HG03066 (cell line): ENCODE data around the gene SMCO4.
A peak's percentile ranks its signal among the peaks of the same experiment; 100 is the strongest.

Experiments
- ATAC-seq: cut with Tn5 transposase; IDR thresholded peaks from one replicate; pipeline ENCODE4 v1.9.1; 2021; ENCODE audit warnings: low read depth; ENCODE audit not compliant: unreplicated experiment

Gene SMCO4

DNA sequence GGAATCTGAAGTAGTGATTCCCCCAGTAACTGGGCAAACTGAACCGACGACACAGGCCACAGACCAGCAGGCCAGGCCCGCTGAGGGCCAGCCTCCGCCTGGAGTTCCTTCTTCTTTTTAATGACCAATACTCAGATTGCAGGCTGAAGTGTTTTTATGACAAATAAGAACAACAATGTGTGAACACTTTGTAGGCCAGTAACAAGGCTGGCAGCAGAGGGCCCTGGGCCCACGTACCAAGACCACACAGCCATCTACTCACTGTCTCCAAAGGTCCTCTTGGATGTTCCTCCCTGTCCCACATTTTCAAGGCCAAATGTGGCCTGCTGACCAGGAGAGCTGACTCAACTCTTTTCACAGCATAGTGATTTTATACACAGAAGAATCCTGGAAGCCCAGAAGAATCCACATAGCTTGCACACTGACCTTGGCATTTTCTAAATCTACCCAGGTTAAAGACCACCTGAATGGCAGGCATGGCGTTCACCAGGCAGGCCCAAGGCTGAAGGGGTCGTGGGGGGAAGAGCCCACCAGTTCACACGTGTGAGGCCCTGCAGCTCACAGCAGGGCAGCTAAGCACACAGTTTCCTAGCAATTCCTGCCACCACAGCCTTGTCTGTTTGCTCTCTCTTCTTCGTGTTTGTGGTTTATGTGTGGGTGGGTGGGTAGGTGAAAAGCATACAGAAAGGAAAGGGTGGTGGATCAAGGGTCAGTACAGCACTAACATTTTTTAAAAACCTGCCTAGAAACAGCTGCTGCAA lies 13.3 kb downstream of the SMCO4 start:
- ATAC-seq = peak; percentile 32

DNA sequence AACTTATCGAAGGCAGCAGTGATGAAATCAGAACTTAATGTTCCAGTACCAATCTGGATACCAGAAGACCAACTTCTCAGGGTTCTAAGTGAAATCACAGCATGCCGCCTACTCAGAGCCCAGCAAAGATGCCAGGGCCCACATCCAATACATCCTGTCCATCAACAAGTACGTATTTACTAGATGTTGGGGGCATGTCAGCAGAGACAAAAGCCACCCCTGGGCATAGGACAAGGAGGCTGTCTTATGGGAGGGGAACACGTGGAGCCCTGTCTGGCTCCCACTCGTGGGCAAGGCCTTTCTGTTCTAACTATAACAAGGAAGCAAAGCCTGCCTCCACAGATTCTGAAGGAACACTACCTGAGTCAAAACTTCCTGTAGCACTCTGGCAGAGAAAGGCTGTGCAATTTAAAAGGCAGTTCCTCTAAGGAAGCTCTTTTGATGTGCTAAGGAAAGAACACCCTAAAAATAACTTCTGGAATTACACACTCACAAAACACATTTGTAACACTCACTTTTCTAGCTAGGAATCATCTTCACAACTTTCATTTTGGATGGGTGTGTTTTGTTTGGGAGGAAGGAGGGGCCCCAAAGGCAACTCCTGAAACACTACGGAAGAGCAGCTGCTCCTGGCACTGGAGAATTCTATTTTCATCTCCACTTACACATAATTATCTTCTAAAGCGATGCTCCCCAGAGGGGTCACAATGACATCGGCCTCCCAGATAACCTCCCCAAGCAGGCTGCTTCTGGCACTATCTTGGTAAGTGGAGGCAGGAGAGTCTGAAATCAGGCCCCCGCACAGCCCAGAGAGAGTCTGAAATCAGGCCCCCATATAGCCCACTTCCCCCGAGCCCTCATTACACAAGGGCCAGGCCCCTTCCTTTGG lies 14.2 kb downstream of the SMCO4 start:
- ATAC-seq = no peak

DNA sequence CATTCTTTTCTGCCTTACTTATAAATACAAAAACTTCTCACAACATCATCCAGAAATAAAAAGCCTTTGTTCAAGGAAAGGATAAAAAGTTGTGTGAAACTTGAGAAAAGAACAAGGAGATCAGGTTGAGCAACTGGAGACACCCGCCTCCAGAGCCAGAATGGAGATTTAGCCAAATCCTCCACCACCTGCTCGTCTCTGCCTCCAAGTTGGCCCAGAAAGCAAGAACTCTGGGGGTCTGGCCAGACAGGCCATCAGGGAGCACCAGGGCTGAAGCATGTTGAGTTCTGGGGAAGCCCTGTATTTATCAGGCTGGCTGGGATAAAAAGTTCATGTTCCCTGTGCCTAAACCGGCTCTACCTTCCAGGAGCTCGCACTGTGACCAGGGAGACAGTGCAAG lies 14.9 kb downstream of the SMCO4 start:
- ATAC-seq = no peak

DNA sequence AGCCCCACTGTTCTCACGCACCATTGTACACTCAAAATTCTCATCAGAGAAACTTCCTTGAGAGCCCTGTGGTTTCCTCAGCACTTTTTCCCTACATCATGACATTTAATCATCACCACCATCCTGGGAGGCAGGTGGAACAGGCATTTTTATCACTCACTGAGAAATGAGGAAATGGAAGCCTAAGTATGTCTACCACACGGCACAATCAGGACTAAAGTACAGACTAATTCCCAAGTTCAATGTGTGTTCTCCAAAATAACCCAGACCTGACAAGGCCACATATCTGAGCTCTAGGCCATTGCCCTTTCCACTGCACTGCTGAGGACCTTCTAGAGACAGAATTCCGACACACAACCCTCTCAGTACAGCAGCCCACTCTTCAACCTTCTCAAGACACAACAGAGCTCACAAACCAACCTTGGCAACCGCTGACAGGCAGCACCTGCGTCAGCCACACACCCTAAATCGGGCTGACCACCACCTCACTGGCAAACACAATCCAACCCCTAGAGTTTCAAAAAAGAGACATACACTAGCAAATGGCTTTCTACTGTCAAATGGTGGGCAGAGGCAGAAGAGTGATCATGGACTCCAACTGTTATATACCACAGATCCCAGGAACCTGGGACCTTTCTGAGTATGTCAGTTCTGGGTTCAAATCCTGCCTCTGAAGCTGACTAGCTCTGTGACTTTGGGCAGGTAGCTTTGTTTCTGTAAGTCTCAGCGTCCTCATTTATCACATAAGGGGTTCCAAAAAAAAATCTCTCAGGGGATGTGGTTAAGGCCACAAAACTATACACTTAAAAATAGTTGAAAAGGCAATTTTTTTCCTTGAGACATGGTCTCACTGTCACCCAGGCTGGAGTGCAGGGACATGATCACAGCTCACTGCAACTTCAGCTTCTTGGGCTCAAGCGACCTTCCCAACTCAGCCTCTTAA lies 16.3 kb downstream of the SMCO4 start:
- peak; percentile 22 for ATAC-seq

DNA sequence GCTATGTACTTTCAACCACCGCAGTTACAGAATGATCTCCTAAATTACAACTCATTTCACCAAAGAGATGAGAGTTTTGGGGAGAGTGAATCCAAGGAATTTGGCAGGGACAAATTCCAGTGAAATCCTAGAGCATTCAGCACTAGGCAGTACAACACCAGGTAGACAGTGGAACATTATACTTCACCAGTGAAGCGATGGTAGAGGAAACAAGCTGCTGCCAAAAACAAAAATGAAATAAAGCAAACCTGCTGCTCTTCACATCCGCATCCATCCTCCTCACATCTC lies 16.9 kb downstream of the SMCO4 start:
- peak; percentile 29 for ATAC-seq

DNA sequence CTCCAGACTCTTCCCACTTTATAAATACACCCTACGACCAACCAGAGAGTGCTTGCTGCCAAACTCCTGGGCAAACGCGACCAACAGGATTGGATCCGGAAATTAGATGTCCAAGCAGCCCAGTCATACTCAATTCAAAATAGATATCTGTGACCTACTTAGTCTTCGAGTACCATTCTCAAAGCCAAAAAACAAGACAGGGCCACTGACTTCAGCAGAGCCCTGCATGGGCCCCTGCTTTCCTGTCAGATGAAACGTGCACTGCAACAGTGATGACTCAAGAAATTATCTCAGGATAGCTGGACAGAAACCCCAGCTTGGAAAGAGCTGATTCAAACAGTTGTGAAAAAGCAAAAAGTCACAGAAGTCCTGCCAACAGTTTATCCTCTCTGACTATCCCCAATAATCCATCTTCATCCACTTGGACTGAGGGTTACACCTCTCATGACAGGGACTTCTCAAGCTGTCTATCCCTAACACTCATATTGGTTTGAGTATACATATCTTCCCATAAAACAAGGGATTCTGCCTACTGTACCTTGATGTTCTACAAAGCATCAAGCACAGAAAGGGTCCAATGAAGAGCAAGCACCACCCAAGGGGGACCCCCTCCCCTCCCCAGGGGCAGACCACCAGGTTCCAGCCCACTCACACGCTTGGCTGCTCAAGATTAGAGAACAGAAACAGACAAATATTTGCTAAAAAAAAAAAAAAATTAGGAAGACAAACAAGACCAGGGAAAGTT lies 17.4 kb downstream of the SMCO4 start:
- ATAC-seq = no peak

DNA sequence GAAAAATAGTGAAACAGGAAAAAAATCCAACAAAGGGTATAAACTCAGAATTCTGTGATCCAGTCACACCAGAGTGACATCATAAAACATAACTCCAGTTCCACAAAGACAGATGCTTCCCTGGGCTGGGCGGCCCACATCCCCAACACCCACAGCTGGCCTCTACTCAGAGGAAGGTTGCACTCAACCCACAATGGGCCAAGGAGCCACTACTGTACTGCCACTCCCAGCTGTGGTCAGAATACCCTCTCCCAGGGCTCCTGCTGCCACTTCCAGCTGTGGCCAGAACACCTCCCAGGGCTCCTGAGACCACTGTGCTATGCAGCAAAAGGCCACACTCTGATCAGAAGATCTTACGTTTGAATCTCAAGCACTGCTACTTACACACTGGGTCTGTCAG lies 18.3 kb downstream of the SMCO4 start:
- ATAC-seq = no peak

DNA sequence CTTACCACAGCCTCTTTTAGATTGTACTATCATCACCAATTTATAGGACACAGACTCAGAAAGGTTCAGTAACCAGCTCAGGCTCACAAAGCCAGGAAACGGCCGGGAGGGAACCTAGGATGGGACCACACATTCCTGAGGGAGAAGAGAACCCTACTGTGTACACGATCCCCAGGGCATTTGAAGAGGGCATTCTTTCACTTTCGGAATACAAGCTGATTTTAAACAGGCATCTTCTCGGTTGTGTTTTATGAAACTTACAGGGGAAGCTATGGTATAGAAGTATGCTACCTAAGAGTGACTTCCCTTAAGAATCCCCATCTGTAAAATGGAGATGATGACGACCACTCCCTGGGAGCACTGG lies 19.0 kb downstream of the SMCO4 start:
- peak; percentile 28 for ATAC-seq

DNA sequence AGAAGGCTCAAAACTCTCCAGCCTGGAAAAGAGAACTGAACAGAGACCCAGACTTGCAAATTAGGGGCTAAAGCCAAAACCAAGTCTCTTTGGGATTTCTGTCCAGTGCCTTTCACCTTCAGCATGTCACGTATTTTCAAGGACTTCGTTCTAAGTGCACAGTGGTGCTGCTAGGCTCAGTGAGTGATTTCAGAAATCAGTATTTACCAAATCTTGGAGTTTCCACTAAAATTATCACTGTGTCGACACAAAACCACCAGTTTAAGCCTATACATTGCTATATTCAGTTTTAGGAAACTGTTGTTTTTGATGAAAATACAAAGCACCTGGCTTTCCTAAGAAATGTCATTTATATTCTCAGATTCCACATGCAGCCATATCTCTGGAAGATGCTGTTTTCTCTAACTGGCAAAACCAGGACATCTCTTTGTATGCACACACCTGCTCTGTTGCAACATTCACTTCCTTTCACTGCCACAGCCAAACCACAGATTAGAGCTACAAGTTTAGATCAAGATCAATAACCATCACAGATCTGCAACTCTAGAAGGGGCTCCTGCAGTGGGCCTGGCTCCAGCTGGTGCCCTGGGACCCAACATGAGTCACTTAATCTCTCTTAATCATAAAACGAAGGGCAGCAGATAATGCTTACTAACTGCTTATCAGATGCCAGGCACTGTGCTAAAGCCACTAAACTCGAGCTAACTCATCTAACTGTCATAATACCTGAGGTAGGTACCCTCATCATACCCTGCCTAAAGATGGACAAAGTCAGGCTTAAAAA lies 22.3 kb downstream of the SMCO4 start:
- ATAC-seq = no peak

DNA sequence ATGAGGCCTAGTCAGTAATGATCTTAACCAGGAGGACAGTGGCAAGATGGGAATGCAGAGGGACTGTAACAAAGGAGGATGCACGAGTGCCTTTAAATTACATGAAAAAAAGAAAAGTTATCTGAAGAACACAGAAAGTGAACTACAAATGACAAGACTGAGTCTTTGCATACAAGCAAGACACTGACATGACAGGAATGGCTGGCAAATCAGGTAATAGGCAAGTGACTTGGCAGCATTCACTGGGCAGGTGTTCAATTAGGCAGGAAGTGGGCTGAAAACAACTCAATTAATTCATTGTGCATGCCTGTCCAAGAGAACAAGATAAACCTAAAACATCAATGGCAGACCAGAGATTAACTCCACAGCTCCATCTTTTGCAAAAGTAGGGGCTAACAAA lies 24.0 kb downstream of the SMCO4 start:
- no peak for ATAC-seq

DNA sequence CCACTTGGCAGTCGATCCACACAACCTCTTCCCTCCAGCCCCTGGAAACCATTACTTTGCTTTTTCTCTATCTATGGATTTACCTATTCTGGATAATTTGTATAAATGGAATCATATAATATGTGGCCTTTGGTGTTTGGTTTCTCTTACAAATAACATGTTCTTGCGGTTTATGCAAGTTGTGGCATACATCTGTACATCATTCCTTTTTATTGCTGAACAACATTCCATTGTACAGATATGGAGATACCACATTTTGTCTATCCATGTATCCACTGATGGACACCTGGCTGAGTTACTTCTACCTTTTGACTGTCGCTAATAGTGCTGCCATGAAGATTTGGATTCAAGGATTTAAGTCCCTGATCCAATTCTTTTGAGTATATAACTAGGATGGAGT lies 25.1 kb downstream of the SMCO4 start:
- ATAC-seq = no peak

DNA sequence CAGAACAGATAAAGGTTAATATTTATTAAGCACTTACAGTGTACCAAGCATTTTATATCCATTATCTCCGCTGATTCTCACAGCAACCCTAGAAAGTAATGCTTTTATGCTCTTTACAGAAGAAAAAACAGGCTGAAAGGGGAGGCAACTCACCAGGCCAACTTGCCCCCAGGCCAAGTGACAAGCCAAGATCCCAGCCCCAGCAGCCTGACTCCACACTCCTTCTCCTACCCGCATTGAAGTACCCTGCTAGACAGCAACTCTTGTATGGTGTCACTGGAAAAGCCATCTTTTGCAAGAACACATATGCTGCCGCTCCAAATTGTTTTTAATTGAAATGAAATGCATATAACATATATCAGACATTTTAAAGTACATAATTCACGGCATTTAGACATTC lies 25.6 kb downstream of the SMCO4 start:
- ATAC-seq = no peak

DNA sequence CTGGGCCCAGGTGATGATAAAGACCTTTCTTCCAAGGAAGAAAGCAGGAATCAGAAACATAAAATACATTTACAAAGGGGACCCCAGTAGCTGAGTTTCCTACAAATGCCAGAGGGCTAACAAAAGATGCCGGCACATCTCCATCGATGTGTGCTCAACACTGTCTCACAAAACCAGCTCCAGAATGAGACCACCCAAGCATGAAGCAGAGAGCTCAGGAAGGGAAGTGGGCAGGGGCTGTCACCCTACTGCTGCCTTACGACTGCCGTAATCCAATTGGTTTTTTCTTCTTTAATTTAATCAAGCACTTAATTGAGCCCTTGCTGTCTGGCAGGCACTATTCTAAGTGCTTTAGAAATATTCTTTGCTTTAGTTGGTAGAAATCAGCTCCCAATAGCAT lies 26.1 kb downstream of the SMCO4 start:
- ATAC-seq = no peak

DNA sequence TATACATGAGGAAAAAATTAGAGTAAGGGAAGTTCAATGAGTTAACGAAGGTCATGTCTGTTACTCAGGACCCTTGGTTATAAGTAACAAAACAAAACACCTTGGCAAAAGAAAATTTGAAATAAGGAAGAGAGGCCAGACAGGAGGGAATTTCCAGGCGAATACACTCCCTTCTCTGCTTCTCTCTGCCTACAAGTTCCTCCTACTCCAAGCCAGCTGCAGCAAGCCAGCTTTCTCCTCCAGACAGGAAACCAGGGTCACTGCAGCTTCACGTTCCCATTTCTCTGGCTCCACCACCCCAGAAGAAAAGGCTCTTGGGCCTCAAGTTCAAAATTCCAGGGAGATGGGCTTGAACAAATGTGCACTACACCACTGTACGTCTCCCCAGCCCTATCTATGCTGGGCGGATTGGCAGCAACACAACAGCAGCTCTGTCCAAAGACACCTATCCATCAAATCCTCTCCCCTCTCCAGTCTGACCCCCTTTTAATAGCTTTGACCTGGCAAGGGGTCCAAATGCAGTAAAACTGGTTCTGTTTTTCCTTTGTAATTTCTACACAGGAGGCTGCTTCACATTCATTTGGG lies 27.7 kb downstream of the SMCO4 start:
- ATAC-seq = no peak

DNA sequence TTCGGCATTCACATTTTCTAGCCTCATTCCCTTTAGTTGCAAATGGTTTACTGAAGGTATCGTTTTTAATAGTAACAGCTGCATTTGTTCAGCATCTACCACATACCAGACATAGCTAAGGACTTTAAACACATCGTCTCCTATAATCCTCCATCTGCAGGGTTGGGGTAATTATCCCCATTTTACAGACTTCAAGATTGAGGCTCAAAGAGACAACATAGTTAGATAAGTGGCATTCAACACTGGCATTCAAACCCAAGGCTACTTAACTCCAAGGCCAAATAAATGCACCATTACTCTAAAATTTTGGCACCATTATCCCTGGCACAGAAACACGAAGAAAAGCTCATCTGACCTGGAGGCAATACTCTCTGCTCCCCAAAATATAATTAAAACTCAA lies 28.5 kb downstream of the SMCO4 start:
- ATAC-seq = no peak

DNA sequence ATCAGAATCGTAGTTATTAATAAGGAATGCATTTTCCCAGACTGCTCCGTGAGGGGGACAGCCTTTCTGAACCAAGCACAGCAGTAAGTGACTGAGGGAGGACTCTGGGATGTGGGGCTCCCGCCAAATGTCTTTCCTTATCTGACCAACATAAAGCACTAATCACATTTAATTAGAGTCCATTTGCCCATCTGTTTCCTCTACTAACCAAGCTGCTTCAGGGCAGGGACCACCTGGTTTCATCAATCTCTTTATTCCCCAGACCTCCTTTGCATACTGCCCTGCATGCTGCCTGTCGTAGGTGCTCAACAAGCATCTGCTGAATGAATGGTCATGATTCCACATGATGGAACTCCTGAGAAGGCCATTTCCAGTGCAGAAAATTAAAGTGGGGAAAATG lies 29.4 kb downstream of the SMCO4 start:
- no peak for ATAC-seq

DNA sequence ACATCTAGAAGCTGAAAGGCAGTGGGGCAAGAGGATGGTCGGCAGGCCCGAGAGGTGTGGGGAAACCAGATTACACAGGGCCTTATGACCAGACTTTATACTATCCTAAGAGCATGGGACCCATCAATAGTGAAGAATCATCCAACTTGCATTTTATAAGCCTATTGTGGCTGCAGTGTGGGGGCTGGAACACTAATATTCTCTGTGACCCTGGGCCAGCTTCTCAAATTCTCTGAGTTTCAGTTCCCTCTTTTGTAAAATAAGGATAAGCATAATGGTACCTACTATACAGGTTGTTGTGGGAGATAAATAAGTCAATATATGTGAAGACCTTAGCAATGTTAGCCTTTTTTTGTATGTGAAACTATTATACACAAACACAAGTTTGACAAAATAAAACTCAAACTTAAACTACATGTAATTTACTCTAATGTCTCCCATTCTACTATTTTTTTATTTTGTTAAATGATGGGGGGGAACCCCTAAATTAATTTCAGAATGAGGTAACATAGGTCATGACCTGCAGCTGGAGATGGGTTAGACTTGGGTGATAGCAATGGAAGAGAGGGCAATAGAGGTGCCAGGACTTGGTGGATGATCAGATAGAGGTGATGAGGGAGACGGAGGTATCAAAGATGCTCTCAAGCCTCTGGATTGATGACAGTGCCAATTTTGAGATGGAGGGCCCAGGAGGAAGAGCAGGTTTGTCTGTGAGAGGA lies 30.1 kb downstream of the SMCO4 start:
- peak; percentile 70 for ATAC-seq

DNA sequence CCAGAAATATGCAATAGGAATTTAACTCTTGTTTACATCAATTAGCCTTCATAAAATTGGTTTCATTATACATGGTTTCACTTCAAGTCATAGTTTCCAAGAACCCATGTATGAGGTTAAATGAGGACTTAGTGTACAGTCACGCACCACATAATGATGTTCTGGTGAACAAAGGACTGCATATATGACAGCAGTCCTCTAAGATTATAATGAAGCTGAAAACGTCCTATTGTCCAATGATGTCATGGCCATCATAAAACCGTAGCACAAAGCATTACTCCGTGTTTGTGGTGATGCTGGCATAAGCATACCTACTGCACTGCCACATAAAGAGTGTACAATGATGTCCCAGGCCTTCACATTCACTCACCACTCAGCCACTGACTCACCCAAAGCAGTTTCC lies 31.1 kb downstream of the SMCO4 start:
- ATAC-seq = peak; percentile 79
